Measurements from ENCODE around the gene ARID3A.
"Not testable (repeated sequence)": the region's sequence is repeated elsewhere in the genome, so short reads cannot be mapped to it uniquely, and the experiment has no call there.

The ARID3A gene

GRCh38 chr19:947707-948539 lies 22.1 kb downstream of the ARID3A start:
- no peak for DNase-seq

DNA sequence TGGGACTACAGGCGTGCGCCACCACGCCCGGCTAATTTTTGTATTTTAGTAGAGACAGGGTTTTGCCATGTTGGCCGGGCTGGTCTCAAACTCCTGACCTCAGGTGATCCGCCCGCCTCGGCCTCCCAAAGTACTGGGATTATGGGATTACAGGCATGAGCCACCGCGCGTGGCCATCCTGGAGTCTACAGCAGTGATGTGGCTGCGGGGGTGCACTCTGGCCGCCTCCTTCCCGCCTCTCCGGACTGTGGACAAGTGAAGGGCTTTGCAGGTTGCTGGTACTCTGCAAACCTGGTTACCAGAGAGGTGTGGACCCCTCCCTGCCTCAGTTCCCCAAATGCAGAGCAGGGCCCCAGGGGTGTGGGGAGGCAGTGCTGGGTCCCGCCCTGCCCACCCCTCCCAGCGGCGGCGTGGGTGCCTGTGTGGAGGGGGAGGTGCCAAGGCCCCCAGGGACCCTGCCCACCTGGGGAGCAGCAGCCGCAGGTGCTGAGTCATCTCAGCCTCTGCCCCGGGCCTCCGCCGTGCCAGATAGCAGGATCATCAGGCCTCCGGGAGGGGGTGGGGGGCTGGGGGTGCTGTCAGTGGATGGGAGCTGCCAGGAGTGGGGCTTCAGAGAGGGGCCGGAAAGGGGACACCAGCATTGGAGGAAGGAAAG lies 23.1 kb downstream of the ARID3A start:
- no peak for DNase-seq

- no peak for DNase-seq
These were observed 24.7 kb downstream of the ARID3A start for GRCh38 chr19:950352-951066.

- DNase-seq: no peak
These were observed 26.3 kb downstream of the ARID3A start for GRCh38 chr19:952049-952679.

GRCh38 chr19:952680-953444 lies 27.0 kb downstream of the ARID3A start:
- peak; percentile 43 for DNase-seq

DNA sequence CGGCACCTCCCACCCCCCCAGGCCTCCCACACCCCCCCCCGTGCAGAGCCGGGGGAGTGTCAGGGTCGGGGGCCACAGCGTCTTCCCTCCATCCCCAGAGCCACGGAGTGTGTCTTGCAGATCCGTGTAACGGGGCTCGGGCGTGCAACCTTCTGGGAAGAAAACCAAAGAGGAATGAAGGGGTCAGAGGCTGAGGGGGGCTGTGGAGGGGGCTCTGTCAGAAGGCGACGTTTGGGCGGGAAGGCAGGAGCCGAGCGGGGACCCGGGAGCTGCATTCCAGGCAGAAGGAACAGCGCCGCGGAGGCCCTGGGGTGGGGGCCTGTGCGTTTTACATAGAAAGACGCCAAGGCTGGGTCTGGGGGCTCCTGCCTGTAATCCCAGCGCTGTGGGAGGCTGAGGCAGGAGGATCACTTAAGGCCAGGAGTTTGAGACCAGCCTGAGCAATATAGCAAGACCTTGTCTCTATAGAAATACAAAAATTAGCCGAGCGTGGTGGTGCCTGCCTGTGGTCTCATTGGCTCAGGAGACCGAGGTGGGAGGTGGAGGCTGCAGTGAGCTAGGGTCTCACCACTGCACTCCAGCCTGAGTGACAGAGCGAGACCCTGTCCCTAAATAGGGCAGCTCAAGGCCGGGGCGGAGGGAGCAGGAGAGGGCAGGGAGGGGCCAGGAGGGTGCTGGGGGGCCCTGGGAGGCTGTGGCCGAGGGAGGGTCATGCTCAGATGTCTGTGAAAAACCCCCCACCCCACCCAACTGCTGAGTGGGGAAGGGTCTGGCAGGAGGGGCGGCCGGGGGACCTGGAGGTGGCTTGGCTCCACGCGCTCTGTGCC lies 27.8 kb downstream of the ARID3A start:
- no peak for DNase-seq

DNA sequence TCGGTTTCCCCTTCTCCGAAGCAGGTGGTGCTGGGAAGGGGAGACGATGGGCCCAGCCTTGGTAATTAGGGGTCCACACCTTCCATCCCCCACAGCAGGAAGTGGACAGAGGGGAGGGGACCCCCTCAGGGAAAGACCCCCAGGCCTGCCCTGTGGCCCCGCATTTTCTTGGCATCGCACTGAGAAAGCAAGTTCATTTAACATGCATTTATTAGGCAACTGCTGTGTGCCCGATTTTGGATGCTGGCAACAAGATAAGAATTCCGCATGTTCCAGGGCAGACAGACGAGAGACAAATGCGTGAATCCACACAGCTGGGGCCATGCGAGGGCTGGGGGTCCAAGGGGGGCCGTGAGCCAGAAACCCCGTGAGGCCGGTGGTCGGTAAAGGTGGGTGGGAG lies 28.4 kb downstream of the ARID3A start:
- DNase-seq: no peak

DNA sequence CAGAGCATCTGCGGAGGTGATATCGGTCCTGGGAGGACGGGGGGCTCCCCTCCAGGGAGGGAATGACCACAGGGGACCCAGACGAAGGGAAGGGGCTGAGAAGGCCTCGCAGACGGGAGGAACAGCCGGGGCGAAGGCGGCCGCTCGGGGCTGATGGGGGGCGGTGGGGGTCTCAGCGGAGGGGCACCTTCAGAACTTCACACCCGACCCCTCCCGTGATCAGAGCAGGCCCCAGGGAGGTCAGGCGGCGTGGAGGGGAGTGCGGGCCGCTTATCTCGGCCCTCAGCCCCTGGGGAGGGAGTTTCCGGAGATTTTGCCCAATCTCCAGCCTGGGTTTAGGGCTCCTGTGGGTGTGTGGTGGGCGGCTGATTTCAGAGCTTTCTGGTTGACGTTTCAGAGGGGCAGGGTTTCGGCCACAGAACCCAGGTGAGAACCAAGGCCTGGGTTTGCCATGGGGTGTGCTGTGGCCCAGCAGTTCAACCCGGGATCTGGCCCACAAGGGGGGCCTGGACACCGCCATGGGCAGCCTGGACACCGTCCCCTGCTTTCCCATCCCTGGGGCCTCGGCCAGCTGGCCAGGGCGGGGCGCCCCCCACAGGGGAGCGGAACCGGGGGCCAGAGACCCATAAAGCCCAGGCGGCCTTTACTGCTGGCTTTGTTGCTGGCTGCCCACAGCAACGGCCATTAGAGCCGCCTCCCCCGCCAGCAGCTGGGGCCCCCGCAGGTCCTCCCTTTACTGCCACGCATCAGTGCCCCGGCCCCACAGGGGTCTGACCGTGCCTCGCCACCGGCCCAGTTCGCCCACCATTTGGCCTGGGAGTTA lies 29.0 kb downstream of the ARID3A start:
- DNase-seq: no peak

DNA sequence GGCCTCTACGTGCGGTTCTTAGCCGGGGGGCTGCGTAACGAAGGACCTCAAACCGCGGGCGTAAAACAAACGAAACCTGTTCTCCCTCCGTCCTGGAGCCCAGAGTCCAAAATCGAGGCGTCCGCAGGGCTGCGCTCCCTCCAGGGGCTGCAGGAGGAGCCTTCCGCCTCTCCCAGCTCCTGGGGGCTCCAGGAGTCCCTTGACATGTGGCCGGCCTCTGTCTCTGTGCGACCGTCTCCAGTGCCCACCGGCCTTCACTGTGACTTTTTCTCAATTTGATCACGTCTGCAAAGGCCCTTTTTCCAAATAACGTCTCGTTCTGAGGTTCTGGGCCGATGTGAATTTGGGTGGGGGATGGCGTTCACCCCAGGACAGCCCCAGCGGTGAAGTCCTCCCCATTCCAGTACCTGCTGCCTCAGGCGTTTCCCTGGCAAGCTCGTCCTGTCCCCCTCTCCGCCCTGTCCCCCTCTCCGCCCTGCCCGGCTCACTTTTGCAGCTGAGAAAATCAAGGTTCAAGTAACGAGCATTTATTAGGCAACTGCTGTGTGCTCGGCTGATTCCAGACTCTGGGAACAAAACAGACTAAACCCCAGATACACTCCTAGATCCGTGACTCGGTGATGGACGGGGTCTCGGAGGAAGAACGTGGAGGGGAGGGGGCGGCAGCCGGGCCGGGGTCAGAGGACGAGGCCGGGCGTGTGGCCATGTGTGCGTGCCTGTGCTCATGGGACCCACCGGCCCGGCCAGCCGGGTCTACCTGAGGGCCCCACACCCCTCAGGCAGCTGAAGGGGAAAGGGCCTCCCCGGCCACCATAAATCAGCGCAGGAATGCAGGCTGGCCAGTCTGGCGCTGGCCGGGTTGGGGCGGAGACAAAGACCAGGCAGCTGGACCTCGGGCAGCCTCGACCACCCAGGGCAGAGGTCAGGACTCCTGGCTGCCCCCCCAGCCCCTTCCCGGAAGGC lies 30.2 kb downstream of the ARID3A start:
- no peak for DNase-seq

DNA sequence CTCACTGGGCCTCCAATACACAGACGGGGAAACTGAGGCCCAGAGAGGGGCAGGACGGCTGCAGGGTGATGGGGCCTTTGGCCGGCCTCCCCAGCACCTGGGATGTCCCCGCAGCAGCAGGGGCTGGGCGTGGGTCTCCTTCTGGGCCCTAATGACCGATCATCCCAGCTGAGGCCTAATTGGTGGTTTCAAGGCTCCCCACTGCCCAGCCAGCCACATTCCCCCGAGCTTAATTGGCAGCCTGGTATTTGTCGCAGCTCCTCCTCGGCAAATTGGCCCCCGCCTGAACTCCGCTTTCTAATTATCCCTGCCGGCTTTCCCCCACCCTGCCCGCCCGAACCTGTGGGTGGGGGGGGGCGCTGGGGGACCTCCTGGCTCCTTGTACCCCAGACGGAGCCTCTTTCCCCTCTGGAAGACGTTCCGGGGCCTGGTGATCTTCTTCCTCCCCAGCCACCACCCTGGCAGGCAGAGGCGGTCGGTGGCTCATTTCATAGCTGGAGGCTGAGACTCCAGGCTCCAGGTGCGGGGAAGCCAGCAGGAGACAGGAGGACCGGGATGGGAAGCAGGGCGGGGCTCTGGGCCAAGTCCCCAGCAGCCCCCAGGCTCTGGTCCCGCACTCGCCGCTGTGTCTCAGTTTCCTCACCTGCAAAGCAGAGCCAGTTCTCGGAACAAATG lies 31.1 kb downstream of the ARID3A start:
- no peak for DNase-seq

- not testable (repeated sequence) for DNase-seq
These were observed 31.7 kb downstream of the ARID3A start for GRCh38 chr19:957578-957977.

DNA sequence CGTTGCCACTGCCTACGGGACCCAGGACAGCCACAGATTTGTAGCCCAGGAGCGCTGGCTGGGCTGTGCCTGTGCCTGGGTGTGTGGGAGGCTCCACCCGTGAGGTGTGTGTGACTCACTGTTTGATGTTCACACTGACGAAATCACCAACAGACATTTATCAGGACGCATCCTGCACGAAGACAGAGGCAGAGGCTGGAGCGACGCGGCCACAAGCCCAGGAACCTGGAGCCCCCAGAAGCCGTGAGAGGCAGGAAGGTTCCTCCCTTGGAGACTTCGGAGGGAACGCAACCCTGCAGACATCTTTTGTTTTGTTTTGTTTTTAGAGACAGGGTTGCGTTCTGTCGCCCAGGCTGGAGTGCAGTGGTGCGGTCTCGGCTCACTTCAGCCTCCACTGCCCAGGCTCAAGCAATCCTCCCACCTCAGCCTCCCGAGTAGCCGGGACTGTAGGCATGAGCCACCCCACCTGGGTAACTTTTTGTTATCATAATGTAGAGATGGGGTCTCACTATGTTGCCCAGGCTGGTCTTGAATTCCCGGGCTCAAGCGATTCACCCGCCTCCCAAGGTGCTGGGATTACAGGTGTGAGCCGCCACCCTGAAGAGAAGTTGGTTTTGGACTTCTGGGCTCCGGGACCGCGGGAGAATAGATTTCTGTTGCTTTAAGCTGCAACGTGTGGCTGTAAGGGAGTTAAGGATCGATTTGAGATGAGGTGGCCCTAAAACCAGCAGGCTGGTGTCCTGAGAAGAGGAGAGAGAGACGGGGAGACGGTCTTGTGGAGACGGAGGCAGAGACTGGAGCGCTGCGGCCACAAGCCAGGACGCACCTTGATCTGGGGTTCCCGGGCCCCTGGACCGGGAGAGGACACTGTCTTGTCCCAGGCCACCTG lies 33.4 kb downstream of the ARID3A start:
- DNase-seq: peak; percentile 46

DNA sequence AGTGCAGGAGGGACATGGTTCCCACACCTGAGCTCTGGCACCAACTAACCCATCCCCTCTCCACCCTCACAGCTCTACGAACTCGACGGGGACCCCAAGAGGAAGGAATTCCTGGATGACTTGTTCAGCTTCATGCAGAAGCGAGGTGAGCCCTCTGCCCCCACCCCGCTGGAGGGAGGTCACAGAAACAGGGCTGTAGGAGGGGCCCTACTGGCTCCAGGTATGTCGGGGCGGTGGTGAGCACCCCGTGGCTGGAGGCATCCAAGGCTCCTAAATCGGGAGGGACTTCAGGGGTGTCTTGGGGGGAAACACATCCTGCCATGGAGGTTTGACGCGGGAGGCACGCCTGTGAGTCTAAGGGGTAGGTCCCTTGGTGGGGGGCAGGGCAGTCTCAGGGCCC lies 34.2 kb downstream of the ARID3A start:
- DNase-seq: no peak

DNA sequence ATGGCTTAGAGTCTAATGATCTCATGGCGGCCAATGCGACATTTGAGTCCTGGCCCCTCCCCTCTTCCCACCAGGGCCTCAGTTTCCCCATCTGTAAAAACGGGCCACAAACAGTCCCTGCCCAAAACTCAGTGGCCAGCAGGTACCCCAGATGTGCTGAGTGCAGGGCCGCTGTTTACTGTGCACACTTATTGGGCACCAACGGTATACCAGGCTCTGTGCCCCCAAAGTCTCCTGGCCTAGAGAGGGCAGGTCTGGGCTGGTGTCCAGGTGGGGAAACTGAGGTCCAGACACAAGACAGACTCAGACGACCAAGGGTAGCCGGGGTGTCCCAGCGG lies 34.7 kb downstream of the ARID3A start:
- no peak for DNase-seq

GRCh38 chr19:961866-962620 lies 36.2 kb downstream of the ARID3A start:
- no peak for DNase-seq

GRCh38 chr19:962683-963400 lies 37.0 kb downstream of the ARID3A start:
- DNase-seq: no peak

Data from CD4-positive, alpha-beta T cell treated with Interleukin-17A for 4 hours (primary cell).